Tibial nerve (tissue), 4 donors: Measurements from ENCODE around the gene MARK2. TPM values are rescaled to one million over a fixed set of nuclear protein-coding genes. Genes with fewer than 3 reads are reported as not detected.

Source experiments
- DNase-seq, 2 donors: peaks; one replicate each; pipeline ENCODE4 v3.0.0-alpha.2; 2019; ENCODE audit warnings: low spot score in 2 of 2
- H3K27ac ChIP-seq, 4 donors: fragments of 200-600 bp; sonication (generic) in 3 of 4; one replicate each; pipeline ENCODE4 v1.5.1; 2017 to 2019; ENCODE audit warnings: mild to moderate bottlenecking in 1 of 4
- H3K27me3 ChIP-seq, 2 donors: fragments of 200-600 bp; sonication (generic) in 1 of 2; one replicate each; pipeline versions ENCODE4 v1.5.1 to v1.6.0; 2017 to 2019
- H3K36me3 ChIP-seq, 3 donors: fragments of 200-600 bp; sonication (generic); one replicate each; pipeline ENCODE4 v1.5.1; 2018 to 2019
- H3K4me1 ChIP-seq, 4 donors: fragments of 200-600 bp; sonication (generic) in 3 of 4; one replicate each; pipeline ENCODE4 v1.5.1; 2017 to 2019
- H3K4me3 ChIP-seq, 4 donors: fragments of 200-600 bp; sonication (generic) in 3 of 4; one replicate each; pipeline ENCODE4 v1.5.1; 2017 to 2019; ENCODE audit warnings: mild to moderate bottlenecking in 1 of 4, moderate library complexity in 1 of 4
- H3K9me3 ChIP-seq, 4 donors: fragments of 200-600 bp; sonication (generic) in 3 of 4; one replicate each; pipeline ENCODE4 v1.5.1; 2017 to 2019
- EP300 ChIP-seq, 2 donors: sonication (generic); formaldehyde crosslinking; IDR thresholded peaks; one replicate each; pipeline ENCODE4 v1.6.1; 2017; ENCODE audit warnings: antibody characterized with exemption in 2 of 2, mild to moderate bottlenecking in 1 of 2
- POLR2A ChIP-seq, 2 donors: fragments of 450-650 bp; IDR thresholded peaks; one replicate each; pipeline ENCODE4 v1.6.1; 2017; ENCODE audit warnings: antibody characterized with exemption in 2 of 2, mild to moderate bottlenecking in 2 of 2, moderate library complexity in 2 of 2
- WGBS, 2 donors: methylation state at CpG; one replicate each; pipeline ENCODE4 v1.1.5; 2018; 5-methylcytosine and 5-hydroxymethylcytosine counted together
- total RNA-seq, 4 donors: library from RNA; depleted of rRNA; stranded (reverse); fragments of >200 nt; gene quantifications; one replicate each; pipeline ENCODE4 v1.1.0, GENCODE V29; 2016
- TF ChIP-seq, protein P1 (sequence below), 5 experiments: fragments of 200-600 bp in 3 of 5; fragments of 450-650 bp in 2 of 5; sonication (generic) in 3 of 5; IDR thresholded peaks; one replicate each; pipeline ENCODE4 v1.5.1; 2016 to 2019; ENCODE audit warnings: antibody characterized with exemption in 5 of 5, mild to moderate bottlenecking in 3 of 5, moderate library complexity in 2 of 5

The MARK2 gene
- total RNA-seq, 4 donors from 2014 or later, result 22.1 to 32.1 (median 23.6) TPM

DNA sequence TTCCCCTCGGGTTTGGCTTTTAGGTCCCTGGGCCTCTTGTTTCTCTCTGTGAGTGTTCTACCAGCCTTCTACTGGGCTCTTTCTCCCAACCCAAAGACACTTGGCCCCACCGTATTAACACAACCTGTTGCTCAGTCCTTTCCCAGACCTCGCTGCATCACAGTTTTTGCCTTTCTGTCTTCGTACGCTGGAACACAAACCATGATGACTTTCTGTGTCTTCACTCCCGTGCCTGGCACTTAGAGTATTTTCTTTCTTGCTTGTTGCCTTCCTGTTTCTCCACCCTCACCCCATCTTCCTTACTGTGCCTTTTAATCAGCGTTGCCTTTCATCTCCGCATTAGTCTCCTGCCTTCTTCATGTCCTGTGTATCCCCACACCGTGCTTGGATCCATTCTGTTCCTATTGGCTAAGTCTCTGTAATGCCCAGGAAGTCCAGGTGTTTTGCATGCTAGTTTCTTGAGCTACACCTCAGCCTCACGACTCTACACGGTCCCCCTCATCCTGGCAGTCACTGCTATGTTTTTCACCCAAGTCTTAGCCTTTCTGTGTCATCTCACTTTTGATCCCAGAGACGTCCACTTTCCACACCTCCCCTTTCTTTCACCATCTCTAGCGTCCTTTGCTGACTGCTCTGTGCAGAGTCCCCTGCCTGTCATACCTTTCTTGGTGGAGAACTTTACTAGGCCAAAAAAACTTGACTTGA lies 1.6 kb downstream of the MARK2 start:
- WGBS, 2 donors, result 3 to 4% methylated on average over 13 of the region's 13 CpGs
- TF ChIP-seq POLR2A (IDR thresholded peaks at IDR 0.05), result no peak
- TF ChIP-seq EP300 (IDR thresholded peaks at IDR 0.05), result no peak
- TF ChIP-seq, protein P1, sequence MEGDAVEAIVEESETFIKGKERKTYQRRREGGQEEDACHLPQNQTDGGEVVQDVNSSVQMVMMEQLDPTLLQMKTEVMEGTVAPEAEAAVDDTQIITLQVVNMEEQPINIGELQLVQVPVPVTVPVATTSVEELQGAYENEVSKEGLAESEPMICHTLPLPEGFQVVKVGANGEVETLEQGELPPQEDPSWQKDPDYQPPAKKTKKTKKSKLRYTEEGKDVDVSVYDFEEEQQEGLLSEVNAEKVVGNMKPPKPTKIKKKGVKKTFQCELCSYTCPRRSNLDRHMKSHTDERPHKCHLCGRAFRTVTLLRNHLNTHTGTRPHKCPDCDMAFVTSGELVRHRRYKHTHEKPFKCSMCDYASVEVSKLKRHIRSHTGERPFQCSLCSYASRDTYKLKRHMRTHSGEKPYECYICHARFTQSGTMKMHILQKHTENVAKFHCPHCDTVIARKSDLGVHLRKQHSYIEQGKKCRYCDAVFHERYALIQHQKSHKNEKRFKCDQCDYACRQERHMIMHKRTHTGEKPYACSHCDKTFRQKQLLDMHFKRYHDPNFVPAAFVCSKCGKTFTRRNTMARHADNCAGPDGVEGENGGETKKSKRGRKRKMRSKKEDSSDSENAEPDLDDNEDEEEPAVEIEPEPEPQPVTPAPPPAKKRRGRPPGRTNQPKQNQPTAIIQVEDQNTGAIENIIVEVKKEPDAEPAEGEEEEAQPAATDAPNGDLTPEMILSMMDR (IDR thresholded peaks at IDR 0.05), result no peak

DNA sequence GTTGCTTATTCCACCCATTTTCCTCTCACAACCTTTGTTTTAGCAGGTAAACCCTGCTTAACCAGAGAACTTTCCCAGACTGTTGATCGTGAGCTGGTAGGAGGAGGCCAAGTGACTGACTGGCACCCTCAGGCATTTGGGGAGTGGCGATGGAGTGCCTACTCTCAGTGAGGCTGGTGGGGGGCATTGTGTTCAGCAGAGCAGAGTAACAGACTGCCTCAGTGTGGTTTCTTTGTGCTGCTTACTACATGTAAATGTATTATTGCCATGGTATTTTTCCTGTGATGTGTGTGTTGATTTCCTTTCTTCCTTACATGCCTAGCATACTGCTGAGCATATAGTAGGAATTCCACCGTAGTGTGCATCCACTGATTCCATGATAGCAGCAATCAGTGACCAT lies 2.6 kb downstream of the MARK2 start:
- H3K4me3 ChIP-seq, result peak overlapping the region in 2 of 4 donors; percentile 83 to 84
- DNase-seq, result no peak
- H3K4me1 ChIP-seq, result peaks cover 2 to 72% (median 43%) of the 10 kb centered on the region in 4 donors
- H3K36me3 ChIP-seq, result peaks cover 0 to 13% (median 0%) of the 10 kb centered on the region in 3 donors
- no peaks in the 10 kb centered on the region for H3K9me3 ChIP-seq
- 24 to 28% methylated on average over 3 of the region's 3 CpGs for WGBS, 2 donors
- H3K27ac ChIP-seq, result peak overlapping the region in 3 of 4 donors; percentile 76 to 95 (median 82)
- TF ChIP-seq EP300 (IDR thresholded peaks at IDR 0.05), result peak in 1 of 2 donors; percentile 24
- TF ChIP-seq, protein P1 (IDR thresholded peaks at IDR 0.05), result no peak
- no peaks in the 10 kb centered on the region for H3K27me3 ChIP-seq

More for the DNA sequence above, 1.6 kb downstream of the MARK2 start:
- Histone ChIP-seq H3K9me3 (no peaks in the 10 kb centered on the region), H3K27me3 (no peaks in the 10 kb centered on the region), H3K36me3 (peaks cover 0 to 13% (median 0%) of the 10 kb centered on the region in 3 donors), H3K4me3 (peak overlapping the region in 3 of 4 donors; percentile 83 to 86 (median 84)), H3K27ac (peak overlapping the region; percentile 4 to 95 (median 82)), H3K4me1 (peaks cover 2 to 67% (median 41%) of the 10 kb centered on the region in 4 donors)
- DNase-seq, result no peak

DNA sequence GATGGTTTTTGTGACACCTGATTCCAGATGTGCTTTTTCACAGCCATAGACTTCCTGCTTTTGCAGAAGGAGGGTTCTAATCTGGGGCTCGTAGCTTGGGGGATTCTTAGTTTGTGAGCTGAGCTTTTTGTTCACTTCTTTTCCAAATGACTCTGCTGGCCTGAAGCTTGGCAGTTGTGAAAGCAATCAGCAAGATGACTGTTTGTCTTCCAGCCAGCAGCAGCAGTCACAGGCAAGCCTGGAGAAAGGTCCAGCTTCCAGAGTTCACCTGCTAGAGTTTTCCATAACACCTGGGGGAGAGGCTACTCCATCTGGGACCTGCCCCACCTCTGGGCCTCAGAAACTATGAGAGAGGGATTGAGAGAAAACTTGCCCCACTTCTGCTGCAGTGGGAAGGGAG lies 4.1 kb downstream of the MARK2 start:
- WGBS, 2 donors, result 35 to 36% methylated on average over 1 of the region's 1 CpG
- Histone ChIP-seq H3K36me3 (peaks cover 0 to 13% (median 0%) of the 10 kb centered on the region in 3 donors), H3K27me3 (no peaks in the 10 kb centered on the region), H3K4me1 (peaks cover 2 to 70% (median 36%) of the 10 kb centered on the region in 4 donors), H3K27ac (peak overlapping the region in 3 of 4 donors; percentile 40 to 95 (median 76)), H3K9me3 (no peaks in the 10 kb centered on the region), H3K4me3 (no peak overlapping the region)
- no peak for TF ChIP-seq EP300 (IDR thresholded peaks at IDR 0.05)
- no peak for TF ChIP-seq POLR2A (IDR thresholded peaks at IDR 0.05)
- TF ChIP-seq, protein P1 (IDR thresholded peaks at IDR 0.05), result no peak
- no peak for DNase-seq

DNA sequence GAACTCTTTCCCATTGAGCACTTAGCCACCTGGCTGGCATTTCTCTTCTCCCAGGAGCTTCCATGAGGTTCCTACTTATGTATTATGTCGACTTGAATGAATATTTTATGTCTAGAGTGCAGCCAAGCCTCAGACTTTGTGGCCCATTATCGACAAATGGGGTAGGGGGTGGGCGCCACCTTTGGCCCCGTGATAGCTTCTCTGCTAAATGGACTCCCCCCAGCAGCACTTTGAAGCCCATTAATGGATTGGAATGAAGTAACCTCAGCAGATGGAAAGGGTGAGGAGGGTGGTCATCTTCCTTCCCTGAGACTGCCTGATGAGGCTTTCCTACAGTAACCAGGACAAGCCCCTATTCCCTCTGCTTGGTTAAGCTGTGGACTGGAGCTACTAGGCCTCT lies 5.9 kb downstream of the MARK2 start:
- no peak for DNase-seq
- WGBS, 2 donors, result 81 to 83% methylated on average over 4 of the region's 4 CpGs
- Histone ChIP-seq H3K9me3 (no peaks in the 10 kb centered on the region), H3K4me1 (peaks cover 2 to 76% (median 33%) of the 10 kb centered on the region in 4 donors), H3K36me3 (peaks cover 0 to 13% (median 0%) of the 10 kb centered on the region in 3 donors), H3K27me3 (no peaks in the 10 kb centered on the region), H3K4me3 (no peak overlapping the region), H3K27ac (peak overlapping the region in 2 of 4 donors; percentile 25 to 76)
- TF ChIP-seq EP300 (IDR thresholded peaks at IDR 0.05) (no peak), POLR2A (IDR thresholded peaks at IDR 0.05) (no peak)
- TF ChIP-seq, protein P1 (IDR thresholded peaks at IDR 0.05), result no peak

DNA sequence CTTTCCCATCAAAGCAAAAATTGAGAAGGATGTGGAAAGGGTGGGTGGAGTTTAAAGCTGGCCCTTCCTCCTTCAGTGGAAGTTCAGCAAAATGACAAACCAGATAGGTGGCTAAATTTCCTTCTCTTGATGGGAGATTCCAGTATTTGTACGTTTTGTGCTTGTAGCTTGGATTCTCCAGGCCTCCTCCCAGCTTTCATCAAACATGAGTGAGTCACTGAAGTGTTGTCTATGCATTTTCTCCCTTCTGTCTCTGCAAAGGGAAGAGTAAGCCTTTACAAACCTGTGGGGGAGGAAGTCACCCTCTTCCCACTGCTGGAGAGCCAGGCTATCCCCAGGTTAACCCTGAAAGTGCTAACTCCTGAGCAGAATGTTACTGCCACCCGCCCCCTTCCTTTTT lies 6.4 kb downstream of the MARK2 start:
- Histone ChIP-seq H3K4me1 (peaks cover 2 to 78% (median 33%) of the 10 kb centered on the region in 4 donors), H3K4me3 (no peak overlapping the region), H3K9me3 (no peaks in the 10 kb centered on the region), H3K27ac (peak overlapping the region in 2 of 4 donors; percentile 6 to 25), H3K27me3 (no peaks in the 10 kb centered on the region), H3K36me3 (peaks cover 0 to 13% (median 0%) of the 10 kb centered on the region in 3 donors)
- TF ChIP-seq EP300 (IDR thresholded peaks at IDR 0.05) (no peak), POLR2A (IDR thresholded peaks at IDR 0.05) (no peak)
- TF ChIP-seq, protein P1 (IDR thresholded peaks at IDR 0.05), result no peak
- WGBS, 2 donors, result 41 to 47% methylated on average over 2 of the region's 2 CpGs
- DNase-seq, result no peak
